Ramos (cell line): ENCODE results near the gene CUTA.

ENCODE experiments used
- in situ Hi-C: fragments of 300-500 bp; cut with MboI; formaldehyde crosslinking; loops from one replicate; pipeline ENCODE4 v1.14.3; 2022; ENCODE audit warnings: low sequenced_read_pairs; ENCODE audit not compliant: unreplicated experiment

CUTA gene

DNA sequence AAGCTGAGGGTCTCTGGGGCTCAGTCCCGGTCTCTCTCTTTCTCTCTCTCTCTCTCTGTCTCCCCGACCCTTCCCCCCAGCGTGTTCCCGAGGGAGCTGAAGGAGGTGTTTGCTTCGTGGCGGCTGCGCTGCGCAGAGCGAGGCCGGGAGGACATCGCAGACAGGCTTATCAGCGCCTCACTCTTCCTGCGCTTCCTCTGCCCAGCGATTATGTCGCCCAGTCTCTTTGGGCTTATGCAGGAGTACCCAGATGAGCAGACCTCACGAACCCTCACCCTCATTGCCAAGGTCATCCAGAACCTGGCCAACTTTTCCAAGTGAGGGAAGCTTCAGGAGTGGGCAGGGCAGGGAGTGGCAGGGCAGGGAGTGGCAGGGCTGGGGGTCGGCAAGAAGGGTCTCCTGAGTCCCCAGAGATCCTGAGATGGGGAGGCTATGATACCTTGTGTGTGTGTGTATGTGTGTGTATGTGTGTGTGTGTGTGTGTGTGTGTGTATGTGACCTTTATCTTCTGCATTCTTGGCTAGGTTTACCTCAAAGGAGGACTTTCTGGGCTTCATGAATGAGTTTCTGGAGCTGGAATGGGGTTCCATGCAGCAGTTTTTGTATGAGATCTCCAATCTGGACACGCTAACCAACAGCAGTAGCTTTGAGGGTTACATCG is 22.9 kb upstream of the CUTA start:
- in situ Hi-C loops, result no loop called here

DNA sequence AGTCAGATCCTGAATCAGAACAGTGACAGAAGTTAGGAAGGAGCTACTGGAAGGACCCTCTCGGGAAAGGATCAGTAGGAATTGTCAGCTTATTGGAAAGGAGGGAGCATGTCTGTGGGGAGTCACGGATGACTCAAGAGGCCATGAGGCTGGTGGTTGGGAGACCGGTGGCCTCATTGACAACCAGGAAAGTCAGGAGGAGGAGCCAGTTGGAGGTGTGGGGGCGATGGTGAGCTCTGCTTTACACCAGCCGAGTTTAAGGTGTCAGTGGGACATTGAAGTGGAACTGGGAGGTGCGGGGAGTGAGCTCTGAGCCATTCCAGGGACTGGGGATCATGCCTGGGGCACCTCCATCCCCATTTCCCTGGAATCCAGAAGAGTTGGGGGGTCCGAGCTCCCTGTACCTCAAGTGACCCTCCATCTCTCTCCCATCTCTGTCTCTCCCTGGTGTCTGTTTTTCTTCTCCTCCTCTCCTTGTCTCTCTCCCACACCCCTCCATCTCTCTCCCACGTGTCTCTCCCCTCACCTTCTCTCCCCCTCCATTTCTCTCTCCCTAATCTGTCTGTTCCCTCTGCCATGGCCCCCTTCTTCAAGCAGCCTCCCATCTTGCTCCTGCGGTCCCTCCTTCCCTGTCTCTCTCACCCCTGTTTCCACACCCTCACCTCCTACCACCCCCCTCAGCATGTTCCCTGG is 22.2 kb upstream of the CUTA start:
- in situ Hi-C loops, result no loop called here

DNA sequence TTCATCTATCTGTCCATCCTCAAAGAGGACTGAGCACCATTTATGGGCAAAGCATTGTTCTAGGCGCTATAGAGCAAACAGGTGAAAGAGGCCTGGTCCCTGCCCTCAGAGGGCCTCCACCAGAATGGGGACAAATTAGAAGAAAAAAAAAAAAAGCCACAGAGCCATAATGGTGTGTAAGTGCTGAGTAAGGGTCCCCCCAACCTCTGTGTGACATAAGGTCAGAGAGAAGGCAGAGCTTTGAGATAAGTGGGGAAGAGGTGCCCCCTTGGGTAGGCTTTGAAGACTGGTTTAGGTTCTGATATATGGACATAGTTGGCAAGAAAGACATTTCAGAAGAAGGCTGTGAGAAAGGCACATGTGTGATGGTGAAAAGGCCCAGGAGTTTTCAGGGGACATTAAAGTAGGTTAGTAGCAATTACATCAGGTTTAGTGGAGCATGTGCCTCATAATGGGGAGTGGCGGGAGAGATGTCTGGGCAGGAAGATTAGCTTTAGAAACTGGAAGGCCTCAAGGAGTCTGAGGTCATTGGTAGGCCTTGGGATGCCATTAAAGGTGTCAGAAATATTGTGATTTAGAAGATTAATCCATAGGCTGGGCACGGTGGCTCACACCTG is 21.2 kb upstream of the CUTA start:
- in situ Hi-C loops, result no loop called here

DNA sequence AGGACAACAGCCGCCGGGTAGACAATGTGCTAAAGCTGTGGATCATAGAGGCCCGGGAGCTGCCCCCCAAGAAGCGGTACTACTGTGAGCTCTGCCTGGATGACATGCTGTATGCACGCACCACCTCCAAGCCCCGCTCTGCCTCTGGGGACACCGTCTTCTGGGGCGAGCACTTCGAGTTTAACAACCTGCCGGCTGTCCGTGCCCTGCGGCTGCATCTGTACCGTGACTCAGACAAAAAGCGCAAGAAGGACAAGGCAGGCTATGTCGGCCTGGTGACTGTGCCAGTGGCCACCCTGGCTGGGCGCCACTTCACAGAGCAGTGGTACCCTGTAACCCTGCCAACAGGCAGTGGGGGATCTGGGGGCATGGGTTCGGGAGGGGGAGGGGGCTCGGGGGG is 19.8 kb upstream of the CUTA start:
- in situ Hi-C loops, result no loop called here

DNA sequence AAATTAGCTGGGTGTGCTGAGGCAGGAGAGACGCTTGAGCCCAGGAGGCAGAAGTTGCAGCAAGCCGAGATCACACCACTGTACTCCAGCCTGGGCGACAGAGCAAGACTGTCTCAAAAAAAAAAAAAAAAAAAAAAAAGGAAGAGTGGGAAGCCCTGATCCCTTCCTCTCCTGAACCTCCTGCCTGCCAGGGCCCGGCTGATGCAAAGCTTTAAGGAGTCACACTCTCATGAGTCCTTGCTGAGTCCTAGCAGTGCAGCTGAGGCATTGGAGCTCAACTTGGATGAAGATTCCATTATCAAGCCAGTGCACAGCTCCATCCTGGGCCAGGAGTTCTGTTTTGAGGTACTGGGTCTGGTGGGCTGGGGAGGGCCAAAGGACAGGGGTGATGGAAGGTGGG is 17.1 kb upstream of the CUTA start:
- in situ Hi-C loops, result no loop called here

DNA sequence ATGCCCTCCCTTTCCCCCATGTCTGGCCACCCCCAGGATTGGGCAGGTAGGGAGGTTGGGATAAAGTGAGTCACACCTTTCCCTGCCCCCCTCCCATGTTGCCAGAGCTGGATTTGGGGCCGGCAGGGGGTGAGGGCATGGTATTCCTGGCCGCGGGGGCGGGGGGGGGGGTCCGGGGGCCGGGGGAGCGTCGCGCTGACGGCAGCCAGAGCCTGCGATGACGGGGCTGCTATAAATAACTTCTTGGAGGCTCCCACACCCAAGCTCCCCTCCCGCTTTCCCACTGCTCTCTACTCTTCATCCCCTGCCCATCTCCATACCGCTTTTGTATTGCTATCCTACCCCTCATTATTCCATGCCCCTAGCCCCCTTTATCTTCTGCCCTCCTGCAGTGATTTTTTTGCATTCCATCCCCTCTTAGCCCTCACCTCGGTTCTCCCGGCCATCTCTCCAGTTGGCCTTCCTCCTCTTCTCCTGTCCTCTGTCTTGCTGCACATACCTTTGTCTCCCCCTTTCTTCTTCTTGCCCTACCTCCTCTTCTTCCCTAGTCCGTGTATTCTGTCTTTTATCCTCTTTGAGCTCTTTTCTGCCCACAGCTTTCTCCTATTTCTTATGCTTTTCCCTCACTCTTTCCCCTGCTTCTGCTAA is 15.8 kb upstream of the CUTA start:
- in situ Hi-C loops, result no loop called here

DNA sequence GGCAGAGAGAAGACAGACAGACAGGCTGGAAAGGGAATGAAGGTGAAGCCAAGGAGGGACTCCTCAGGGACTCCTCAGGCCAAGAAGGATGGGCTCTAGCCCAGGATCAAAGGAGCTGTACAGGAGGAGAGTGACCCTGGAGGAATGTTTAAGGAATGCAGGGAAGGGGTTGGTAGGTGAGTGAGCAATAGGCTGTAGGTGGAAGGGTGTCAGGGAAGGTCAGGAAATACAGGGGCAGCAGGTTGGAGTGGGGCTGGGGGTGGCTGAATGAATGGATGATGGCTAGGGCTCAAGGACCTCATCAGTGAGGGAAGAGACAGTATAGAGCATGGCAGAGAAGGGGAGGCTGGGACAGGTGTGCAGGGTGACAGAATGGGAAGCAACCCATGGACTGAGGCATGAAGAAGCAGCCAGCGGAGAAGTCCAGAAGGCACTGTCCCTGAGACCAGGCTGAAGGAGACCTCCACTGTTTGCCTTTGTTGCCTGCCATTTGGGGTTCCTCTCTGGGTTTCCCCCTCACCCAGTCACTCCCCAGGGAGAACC is 15.2 kb upstream of the CUTA start:
- in situ Hi-C loops, result no loop called here

DNA sequence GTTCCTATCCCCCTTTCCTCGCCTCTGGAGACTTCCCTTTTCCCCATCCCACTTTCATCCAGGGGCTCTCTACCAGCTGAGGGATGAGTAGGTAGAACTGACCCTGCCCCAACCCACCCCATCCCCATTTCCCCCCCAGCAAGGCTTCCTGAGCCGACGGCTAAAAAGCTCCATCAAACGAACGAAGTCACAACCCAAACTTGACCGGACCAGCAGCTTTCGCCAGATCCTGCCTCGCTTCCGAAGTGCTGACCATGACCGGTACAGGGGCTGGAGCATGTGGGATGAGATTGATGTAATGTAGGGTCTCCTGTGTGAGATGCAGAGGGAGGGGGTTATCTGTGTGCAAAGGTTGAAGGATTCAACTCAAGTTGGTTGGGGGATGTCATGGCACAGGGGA is 14.6 kb upstream of the CUTA start:
- in situ Hi-C loops, result no loop called here

DNA sequence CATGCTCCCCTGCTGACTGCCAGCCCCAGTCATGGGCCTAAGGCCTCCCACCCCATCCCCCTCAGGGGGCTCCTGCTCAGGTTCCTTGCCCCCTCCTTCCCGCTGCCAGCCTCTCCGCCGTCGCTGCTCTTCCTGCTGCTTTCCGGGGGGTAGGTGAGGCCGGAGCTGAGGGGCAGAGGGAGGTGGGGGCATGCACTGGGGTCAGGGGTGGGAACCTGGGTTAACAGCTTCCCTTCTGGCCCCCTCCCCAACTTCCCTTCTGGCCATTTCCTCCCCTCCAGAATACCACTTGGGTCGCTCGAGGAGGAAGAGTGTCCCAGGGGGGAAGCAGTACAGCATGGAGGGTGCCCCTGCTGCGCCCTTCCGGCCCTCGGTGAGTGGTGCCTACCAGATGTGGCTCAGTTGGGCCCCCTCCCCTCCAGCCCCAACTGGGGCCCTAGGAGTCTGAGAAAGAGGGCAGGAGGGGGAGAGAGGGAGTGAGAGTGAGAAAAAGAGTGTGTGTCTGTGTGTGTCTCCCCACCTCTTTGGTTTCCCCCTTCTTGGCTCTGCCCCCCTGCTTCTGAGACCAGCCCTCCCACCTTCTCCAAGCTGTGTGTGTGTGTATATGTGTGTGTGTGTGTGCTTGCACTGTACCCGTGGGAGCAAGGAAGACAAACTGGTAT is 14.1 kb upstream of the CUTA start:
- in situ Hi-C loops, result no loop called here

DNA sequence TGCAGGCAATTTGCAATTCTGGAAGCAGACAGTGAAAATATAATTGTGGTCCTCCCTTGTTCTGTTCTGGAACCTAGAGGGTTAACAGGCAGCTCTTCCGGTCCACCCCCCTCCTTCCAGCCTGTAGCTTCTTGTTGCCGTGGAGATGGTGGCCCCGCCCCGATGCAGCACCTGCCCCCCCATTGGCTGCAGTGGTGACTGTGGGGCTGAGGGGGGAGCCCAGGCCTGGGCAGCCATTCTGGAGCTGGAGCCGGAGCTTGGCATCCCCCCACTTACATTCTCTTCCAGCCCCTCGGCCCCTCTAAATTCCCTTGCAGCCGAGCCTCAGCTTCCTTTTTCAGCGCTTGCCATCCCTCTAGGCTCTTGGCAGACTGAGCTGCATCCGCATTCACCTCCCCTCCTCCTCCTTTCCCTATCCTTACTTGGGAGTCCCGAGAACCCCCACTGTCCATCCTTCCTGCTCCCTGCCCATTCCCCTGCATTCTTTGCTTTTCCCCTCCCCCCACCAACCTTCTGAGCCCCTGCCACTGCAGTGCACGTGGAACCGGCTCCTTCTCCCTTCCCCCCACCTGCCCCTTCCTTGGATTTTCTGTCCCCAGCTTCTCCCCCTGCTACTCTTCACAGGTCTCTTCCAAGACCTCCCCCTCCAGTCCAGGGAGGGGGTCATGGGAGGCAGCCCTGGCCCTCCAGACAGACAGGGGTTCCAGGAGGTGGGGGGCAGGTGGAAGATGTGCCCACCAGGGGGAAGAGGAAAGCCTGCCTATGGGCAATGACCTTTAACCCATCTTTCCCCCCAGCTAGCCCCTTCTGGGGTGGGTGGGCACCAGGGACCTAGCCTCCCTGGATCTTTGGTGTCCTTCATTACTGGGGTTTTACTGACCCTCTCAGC is 13.3 kb upstream of the CUTA start:
- in situ Hi-C loops, result no loop called here

DNA sequence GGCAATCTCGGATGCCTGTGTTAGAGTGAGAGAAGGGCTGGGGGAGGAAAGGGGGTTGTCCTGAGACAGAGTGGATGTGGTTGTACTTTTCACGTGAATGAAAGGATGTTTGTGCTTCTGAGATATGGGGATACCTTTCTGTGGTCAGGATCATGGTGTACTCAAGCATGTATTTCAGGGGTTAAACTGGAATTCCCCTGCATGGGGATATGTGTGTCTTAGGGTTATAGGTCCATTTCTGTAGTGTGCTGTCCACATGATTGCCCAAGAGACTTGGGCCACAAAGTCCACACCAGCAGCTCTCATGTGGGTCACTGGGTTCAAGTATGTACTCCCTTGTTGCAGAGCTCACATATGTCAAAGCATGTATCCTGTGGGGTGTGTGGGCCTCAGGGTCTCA is 12.4 kb upstream of the CUTA start:
- in situ Hi-C loops, result no loop called here

DNA sequence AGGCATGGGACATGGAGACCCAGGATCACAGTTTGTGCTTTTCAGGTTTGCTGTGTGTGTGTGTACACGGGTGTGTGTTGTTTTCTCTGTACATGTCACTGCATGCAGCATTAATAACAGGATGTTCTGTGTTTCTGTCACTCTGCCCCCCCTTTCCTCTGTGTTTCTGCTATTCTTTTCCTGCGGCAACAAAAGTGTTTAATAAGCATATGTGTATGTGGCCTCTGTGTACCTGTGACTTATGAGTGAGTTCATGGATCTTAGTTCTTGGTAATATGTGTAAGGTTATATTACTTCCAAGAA is 11.8 kb upstream of the CUTA start:
- in situ Hi-C loops, result no loop called here

DNA sequence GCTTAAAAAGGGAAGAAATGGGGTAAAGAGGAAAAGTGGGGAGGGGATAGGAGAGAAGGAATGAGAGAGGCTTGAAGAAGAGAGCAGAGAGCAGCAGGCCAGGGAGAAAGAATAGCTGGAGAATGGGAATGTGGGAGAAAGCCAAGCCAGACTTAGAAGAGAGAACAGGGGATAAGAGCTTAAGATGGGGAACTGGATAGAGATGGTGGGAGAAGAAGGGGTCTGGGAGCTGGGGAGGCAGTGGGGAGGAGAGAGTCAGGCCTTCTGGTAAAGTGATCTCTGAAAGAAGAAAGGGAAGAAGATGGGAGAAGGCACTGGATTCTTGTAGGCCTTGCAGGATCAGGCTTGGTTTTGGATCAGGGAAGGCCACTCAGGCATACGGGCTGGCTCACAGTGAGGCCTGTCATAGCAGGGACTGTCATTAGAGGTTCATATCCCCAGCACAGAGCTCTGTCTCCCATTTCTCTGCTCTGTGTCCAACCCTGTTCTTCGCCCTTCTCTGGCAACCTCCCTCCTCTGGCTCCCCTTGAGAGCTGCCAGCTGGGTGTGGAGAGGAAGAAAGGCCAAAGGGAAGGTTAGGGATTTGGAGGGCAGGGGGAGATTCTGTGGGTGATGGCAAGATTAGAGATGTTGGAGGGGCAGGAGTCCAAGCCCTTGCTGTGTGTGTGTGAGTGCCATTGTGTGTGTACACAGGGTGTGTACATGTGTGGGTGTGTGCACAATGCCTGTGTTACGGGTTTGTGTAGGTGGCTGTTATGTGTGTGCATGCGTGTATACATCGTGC is 11.3 kb upstream of the CUTA start:
- in situ Hi-C loops, result no loop called here

DNA sequence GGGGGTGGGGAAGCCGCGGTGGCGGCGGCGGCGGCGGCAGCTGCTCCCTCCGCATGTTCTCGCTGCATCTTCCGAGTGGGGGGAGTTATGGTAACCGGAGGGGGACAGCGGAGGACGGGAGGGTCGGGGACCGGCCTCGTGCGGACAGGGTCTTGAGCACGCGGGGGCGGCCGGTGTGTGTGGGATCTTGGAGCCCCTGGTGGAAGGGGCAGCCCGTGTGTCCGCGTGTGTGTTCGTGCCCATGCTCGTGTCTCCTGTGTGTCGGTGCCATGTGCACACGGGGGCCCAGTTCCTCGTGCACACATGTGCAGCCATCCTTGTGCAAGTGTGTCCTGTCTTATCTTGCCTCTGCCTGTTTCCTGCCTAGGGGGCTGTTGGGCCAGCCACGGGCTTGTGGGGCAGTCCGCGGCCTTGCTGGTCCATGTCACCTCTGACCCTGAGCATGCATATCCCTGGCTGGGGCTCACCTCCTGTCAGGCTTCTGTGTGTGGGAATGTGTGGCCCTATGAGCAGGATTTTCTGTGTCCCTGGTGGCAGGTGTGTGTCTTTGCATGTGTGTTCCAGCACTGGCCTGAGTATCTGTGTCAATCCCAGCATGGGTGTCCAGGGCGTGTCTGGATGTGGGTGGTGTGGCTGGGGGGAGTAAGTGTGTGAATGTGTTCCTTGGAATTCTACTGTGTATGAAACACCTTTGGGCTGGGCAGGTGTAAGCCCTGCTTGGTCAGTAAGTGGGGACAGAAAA is 10.5 kb upstream of the CUTA start:
- in situ Hi-C loops, result no loop called here

DNA sequence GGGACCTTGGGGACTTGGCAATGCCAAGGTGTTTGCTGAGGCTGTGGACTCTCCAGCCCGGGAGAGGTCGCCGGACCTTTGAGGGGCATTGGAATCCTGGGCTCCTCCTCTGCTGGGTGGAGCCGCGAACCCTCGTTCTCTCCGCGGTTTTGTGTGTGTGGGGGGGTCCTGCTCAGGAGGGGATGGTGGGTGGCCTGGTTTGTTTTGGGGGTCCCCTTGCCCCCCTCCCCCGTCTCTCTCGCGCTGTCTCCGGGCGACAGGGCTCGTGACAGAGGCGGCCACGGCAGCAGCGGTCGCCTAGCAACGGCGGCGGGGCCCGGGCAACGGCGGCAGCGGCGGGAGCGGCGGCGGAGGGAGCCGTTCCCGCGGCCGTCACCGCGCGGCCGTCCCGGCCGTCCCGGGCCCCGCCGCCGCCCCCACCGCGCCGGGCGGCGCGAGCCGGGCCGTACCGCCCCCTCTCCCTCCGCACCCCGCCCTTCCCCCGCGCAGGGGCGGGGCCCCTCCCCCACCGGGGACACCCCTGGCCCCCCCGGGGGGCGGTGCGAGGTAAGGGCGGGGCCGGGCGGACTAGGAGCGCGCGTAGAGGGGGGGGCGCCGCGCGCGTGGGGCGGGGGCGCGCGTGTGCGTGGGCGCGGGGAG is 9.8 kb upstream of the CUTA start:
- in situ Hi-C loops, result no loop called here

DNA sequence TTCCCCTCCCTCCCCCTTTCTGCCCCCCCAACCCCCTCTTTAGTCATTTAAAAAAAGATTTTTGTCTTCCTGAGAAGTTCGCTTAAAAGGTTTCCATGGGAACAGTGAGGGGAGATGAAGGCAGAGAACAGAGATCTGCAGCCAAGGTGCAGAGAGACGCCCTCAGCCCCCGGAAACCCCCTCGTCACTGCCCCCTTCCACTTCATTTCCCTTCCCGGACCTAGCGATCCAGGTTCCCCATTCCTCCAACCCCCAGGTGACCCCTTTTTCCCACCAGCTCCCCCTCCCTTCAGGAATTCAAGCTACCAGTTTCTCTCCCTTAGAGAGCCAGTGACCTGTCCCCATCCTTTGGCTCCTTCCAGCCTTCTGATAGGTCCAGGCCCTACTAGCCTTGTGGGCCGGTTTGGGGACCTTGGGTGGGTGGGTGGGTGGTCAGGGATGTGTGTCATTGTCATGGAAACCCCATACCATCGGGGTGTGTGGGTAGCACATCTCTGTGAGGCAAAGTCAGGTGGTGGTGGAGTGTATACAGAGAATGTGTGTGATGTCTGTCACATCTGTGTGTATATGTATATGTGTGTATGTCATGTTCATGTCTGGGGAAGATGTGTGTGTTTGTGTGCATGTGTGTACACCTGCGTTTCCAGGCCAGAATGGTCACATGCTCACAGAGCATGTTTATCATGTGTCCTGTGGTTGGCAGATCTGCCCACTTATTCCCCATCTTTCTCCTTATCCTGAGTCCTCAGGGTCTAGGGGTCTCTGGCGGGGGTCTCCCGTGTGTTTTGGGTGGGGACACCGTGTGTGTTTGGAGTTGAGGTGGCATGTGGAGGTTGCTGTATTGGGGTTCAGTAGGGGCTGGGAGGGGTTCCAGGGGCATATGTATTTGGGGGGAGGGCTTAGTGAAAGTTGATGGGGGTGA is 8.9 kb upstream of the CUTA start:
- in situ Hi-C loops, result no loop called here
